Activated T-cell treated with anti-CD3 and anti-CD28 coated beads for 24 hours (primary cell): ENCODE data around the gene TREM2.
"Not testable (repeated sequence)": the region's sequence is repeated elsewhere in the genome, so short reads cannot be mapped to it uniquely, and the experiment has no call there.

Experiments
- DNase-seq: peaks from one replicate; pipeline ENCODE4 v3.0.0-alpha.2; 2020; ENCODE audit warnings: low read depth

The TREM2 gene

GRCh38 chr6:41153992-41154625, 8.8 kb downstream of the TREM2 start, which contains the start of gene TREML1:
Gene TREML1 (minus strand): TSS chr6:41154347. CDS start chr6:41154288, 59 bp downstream.
- DNase-seq: no peak

GRCh38 chr6:41153451-41153850, 9.5 kb downstream of the TREM2 start:
- DNase-seq: no peak

- DNase-seq: no peak
Observed at GRCh38 chr6:41150671-41151070, 12.2 kb downstream of the TREM2 start.

GRCh38 chr6:41147917-41148316, 15.0 kb downstream of the TREM2 start:
- no peak for DNase-seq

- DNase-seq: no peak
Observed at GRCh38 chr6:41136911-41137310, 26.0 kb downstream of the TREM2 start.

GRCh38 chr6:41135062-41135832, 27.7 kb downstream of the TREM2 start:
- no peak for DNase-seq

- DNase-seq: no peak
Observed at GRCh38 chr6:41132254-41132653, 30.7 kb downstream of the TREM2 start.

- no peak for DNase-seq
Observed at GRCh38 chr6:41125282-41125681, 37.6 kb downstream of the TREM2 start.

GRCh38 chr6:41122918-41123317, 40.0 kb downstream of the TREM2 start:
- DNase-seq: no peak

GRCh38 chr6:41122373-41122772, 40.5 kb downstream of the TREM2 start:
- no peak for DNase-seq

GRCh38 chr6:41120058-41120457, 42.9 kb downstream of the TREM2 start:
- DNase-seq: no peak

- DNase-seq: no peak
Observed at GRCh38 chr6:41119508-41119907, 43.4 kb downstream of the TREM2 start.

GRCh38 chr6:41115027-41115426, 47.9 kb downstream of the TREM2 start:
- not testable (repeated sequence) for DNase-seq

GRCh38 chr6:41111017-41111416, 51.9 kb downstream of the TREM2 start:
- DNase-seq: no peak
